Measurements from ENCODE around the gene CWF19L1. TPM values are rescaled to one million over a fixed set of nuclear protein-coding genes. Genes with fewer than 3 reads are reported as not detected.

Gene CWF19L1
- total and polyA plus RNA-seq, 2 of the 13 experiments (the other 11 are each of a cell fraction or from before 2014, with no cell fraction given), result 13.6 to 42.1 TPM

DNA sequence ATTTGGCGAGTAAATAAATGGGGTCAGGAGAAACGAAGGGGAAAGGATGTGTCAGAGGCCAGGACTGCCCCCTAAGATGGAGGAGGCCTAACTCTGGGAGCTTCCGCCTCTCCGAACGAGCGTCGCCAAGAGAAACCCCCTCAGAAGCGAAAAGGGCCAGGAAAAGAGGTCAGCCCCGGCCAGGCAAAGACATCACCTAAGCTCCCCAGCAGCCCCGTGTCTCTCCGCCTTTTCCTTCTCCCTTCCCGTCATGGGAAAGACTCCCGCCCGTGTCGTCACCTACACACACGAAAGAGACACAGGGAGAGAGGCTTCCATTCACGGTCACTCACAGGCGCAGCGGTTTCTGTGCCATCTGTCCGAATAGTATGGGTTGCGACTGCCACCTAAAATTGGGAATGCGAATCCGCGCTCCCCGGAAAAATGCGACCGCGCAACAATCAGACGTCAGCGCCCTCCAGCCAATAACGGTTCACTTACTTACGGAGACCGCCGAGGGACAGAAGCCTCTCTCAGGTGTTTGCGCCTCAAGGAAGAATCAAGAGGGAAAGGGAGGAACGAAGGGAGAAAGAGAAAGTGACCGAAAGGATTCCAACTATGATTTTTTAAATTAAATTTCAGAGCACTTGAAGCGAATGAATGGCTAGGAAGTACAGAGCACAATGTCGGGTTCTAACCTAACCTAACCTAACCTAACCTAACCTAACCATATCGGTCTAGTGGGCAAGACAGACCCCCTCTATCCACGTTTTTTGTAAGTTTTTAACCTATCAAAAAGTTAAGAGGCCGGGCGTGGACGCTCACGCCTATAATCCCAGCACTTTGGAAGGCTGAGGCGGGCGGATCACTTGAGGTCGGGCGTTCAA is at the start of gene CWF19L1 (continued):
- no peak for TF ChIP-seq DMTF1 (CRISPR knock-in tag; IDR thresholded peaks at IDR 0.05)
- TF ChIP-seq ZNF746 (CRISPR knock-in tag; IDR thresholded peaks at IDR 0.05), result no peak
- TF ChIP-seq ZNF569 (CRISPR knock-in tag; IDR thresholded peaks at IDR 0.05; ENCODE audit: borderline replicate concordance), result no peak
- TF ChIP-seq ZNF335 (CRISPR knock-in tag; IDR thresholded peaks at IDR 0.05), result no peak; the same call in 1 of the 2 replicates
- no peak for TF ChIP-seq PCBP2 (optimal IDR thresholded peaks at IDR 0.05; ENCODE audit: low read depth, low read length, poor library complexity, severe bottlenecking)
- TF ChIP-seq ZNF788 (CRISPR knock-in tag; IDR thresholded peaks at IDR 0.05; ENCODE audit: borderline replicate concordance), result no peak; the same call in 1 of the 2 replicates
- no peak for TF ChIP-seq ZNF777 (CRISPR knock-in tag; IDR thresholded peaks at IDR 0.05)
- no peak for TF ChIP-seq ZNF354B (CRISPR knock-in tag; IDR thresholded peaks at IDR 0.05)
- TF ChIP-seq NONO (IDR thresholded peaks at IDR 0.05), result no peak
- TF ChIP-seq NONO (CRISPR knock-in tag; conservative IDR thresholded peaks at IDR 0.05), result peak; percentile 85; the same call in 1 of the 2 replicates
- no peak for TF ChIP-seq ZBTB33 (CRISPR knock-in tag; IDR thresholded peaks at IDR 0.05)
- no peak for TF ChIP-seq KLF6 (CRISPR knock-in tag; IDR thresholded peaks at IDR 0.05)
- no peak for TF ChIP-seq HMG20A (CRISPR knock-in tag; IDR thresholded peaks at IDR 0.05; ENCODE audit: borderline replicate concordance)
- TF ChIP-seq WIZ (CRISPR knock-in tag; IDR thresholded peaks at IDR 0.05), result no peak
- no peak for TF ChIP-seq JUND (CRISPR knock-in tag; IDR thresholded peaks at IDR 0.05)
- TF ChIP-seq, protein P1, sequence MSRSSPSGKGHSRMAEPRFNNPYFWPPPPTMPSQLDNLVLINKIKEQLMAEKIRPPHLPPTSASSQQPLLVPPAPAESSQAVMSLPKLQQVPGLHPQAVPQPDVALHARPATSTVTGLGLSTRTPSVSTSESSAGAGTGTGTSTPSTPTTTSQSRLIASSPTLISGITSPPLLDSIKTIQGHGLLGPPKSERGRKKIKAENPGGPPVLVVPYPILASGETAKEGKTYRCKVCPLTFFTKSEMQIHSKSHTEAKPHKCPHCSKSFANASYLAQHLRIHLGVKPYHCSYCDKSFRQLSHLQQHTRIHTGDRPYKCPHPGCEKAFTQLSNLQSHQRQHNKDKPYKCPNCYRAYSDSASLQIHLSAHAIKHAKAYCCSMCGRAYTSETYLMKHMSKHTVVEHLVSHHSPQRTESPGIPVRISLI (CRISPR knock-in tag; IDR thresholded peaks at IDR 0.05; ENCODE audit: borderline replicate concordance), result no peak
- TF ChIP-seq HOXA9 (CRISPR knock-in tag; IDR thresholded peaks at IDR 0.05; ENCODE audit: borderline replicate concordance), result no peak
- TF ChIP-seq, protein P2, sequence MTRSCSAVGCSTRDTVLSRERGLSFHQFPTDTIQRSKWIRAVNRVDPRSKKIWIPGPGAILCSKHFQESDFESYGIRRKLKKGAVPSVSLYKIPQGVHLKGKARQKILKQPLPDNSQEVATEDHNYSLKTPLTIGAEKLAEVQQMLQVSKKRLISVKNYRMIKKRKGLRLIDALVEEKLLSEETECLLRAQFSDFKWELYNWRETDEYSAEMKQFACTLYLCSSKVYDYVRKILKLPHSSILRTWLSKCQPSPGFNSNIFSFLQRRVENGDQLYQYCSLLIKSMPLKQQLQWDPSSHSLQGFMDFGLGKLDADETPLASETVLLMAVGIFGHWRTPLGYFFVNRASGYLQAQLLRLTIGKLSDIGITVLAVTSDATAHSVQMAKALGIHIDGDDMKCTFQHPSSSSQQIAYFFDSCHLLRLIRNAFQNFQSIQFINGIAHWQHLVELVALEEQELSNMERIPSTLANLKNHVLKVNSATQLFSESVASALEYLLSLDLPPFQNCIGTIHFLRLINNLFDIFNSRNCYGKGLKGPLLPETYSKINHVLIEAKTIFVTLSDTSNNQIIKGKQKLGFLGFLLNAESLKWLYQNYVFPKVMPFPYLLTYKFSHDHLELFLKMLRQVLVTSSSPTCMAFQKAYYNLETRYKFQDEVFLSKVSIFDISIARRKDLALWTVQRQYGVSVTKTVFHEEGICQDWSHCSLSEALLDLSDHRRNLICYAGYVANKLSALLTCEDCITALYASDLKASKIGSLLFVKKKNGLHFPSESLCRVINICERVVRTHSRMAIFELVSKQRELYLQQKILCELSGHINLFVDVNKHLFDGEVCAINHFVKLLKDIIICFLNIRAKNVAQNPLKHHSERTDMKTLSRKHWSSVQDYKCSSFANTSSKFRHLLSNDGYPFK (CRISPR knock-in tag; IDR thresholded peaks at IDR 0.05; ENCODE audit: borderline replicate concordance), result peak; percentile 68; the same call in 1 of the 2 replicates
- no peak for TF ChIP-seq PRPF4 (IDR thresholded peaks at IDR 0.05; ENCODE audit: low read depth, low read length, poor library complexity, severe bottlenecking)
- TF ChIP-seq NCOA2 (CRISPR knock-in tag; IDR thresholded peaks at IDR 0.05), result 0 out of 2 replicates have a peak, but pooled peaks have one; percentile 43
- TF ChIP-seq ISX (CRISPR knock-in tag; conservative IDR thresholded peaks at IDR 0.05), result no peak
- no peak for TF ChIP-seq ZNF251 (CRISPR knock-in tag; IDR thresholded peaks at IDR 0.05)

All from HepG2 (cell line).